ENCODE results near the gene OPTN. TPM values are rescaled to one million over a fixed set of nuclear protein-coding genes. Genes with fewer than 3 reads are reported as not detected.
"Not testable (repeated sequence)": the region's sequence is repeated elsewhere in the genome, so short reads cannot be mapped to it uniquely, and the experiment has no call there.

Gene OPTN
- total and polyA plus RNA-seq, 5 donors from 2014 or later, result 71.9 to 209 (median 103) TPM

DNA sequence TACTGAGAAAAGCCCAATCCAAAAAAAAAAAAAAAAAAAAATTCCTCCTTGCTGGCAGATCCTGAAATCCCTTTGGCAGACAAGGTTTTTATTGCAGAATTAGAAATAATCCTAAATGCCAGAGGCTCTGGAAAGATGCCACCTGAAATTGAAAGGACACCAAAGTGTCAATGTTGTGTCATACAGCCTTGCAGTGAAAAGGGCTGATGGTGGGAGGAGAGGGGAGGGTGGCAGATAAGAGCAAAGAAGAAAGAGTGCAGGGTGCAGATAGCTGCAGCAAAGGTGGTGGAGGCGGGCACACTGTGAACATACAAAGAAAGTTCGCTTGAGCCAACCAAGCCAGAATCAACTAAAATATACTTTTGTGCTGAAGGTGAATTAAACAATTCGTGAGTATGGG lies 8.2 kb upstream of the OPTN start:
- no peaks in the 10 kb centered on the region for H3K9me3 ChIP-seq (ENCODE audit: control insufficient read depth in 2 of 2, low read length in 2 of 2)
- no peak overlapping the region for H3K27ac Mint-ChIP-seq
- ATAC-seq (ENCODE audit: low read depth in 2 of 2) (no peak), DNase-seq (no peak)
- H3K4me1 Mint-ChIP-seq, result peaks cover under 1 to 5% (median 3%) of the 10 kb centered on the region in 4 donors
- H3K27me3 Mint-ChIP-seq, result peaks cover 5% of the 10 kb centered on the region
- no peak overlapping the region for H3K4me3 ChIP-seq (ENCODE audit: low read depth, low read length)
- no peak overlapping the region for H3K27ac ChIP-seq (ENCODE audit: insufficient read depth, low read length, poor library complexity, severe bottlenecking)
- no peaks in the 10 kb centered on the region for H3K27me3 ChIP-seq (ENCODE audit: control insufficient read depth, insufficient read depth, low read length)
- no peaks in the 10 kb centered on the region for H3K4me1 ChIP-seq (ENCODE audit: control insufficient read depth, insufficient read depth, low read length, poor library complexity, severe bottlenecking)
- H3K4me3 Mint-ChIP-seq, result no peak overlapping the region
- peaks cover 4% of the 10 kb centered on the region for H3K36me3 Mint-ChIP-seq
- H3K36me3 ChIP-seq (ENCODE audit: control insufficient read depth, insufficient read depth, low read length), result no peaks in the 10 kb centered on the region
- H3K9me3 Mint-ChIP-seq, result peaks cover 0 to 2% (median 0%) of the 10 kb centered on the region in 7 donors

DNA sequence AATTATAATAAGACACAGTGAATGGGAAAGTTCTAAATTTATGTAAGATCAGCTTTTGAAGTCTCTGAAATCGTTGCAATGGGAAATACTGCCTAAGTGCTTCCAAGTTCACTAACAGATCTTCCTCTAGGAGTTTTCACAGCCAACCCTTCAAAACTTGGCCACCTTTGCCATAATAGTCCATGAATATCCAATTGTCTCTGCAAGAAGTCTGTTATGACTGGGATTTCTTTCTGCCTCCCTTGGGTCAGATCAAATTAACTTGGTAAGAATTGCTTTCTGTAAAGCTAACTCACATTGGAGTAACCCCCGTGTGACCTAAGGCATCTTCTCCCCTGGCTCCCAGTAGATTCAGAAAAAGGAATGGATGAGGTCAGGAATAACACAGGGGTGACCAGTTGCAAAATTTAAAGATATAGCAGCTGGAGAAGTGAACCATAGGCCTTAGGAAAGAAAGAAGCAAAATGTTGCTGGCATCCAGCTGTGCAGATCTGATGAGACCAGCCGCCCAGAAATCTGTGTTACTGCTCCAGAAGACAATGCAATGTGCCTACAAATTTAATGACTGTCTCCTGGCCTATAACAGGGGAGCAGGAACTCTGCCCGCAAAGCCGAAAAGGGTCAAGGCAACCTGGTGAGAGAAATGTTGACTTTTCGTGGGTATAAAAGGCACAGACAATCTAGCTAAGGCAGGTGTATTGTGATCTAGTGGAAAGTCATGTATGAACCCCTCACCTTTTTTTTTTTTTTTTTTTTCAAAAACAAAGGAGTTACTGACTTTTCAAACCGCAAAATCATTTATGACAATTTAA lies 7.5 kb upstream of the OPTN start:
- Histone ChIP-seq H3K27me3 (ENCODE audit: control insufficient read depth, insufficient read depth, low read length) (no peaks in the 10 kb centered on the region), H3K36me3 (ENCODE audit: control insufficient read depth, insufficient read depth, low read length) (no peaks in the 10 kb centered on the region), H3K27ac (ENCODE audit: insufficient read depth, low read length, poor library complexity, severe bottlenecking) (no peak overlapping the region), H3K4me1 (ENCODE audit: control insufficient read depth, insufficient read depth, low read length, poor library complexity, severe bottlenecking) (no peaks in the 10 kb centered on the region), H3K9me3 (ENCODE audit: control insufficient read depth in 2 of 2, low read length in 2 of 2) (no peaks in the 10 kb centered on the region), H3K4me3 (ENCODE audit: low read depth, low read length) (no peak overlapping the region)
- H3K4me1 Mint-ChIP-seq, result peaks cover 2 to 11% (median 5%) of the 10 kb centered on the region in 4 donors
- H3K27me3 Mint-ChIP-seq, result peaks cover 5% of the 10 kb centered on the region
- H3K36me3 Mint-ChIP-seq, result peaks cover 4% of the 10 kb centered on the region
- no peak for ATAC-seq (ENCODE audit: low read depth in 2 of 2)
- H3K27ac Mint-ChIP-seq, result no peak overlapping the region
- no peak for DNase-seq
- H3K4me3 Mint-ChIP-seq, result no peak overlapping the region
- peaks cover 0 to 2% (median 0%) of the 10 kb centered on the region in 7 donors for H3K9me3 Mint-ChIP-seq

DNA sequence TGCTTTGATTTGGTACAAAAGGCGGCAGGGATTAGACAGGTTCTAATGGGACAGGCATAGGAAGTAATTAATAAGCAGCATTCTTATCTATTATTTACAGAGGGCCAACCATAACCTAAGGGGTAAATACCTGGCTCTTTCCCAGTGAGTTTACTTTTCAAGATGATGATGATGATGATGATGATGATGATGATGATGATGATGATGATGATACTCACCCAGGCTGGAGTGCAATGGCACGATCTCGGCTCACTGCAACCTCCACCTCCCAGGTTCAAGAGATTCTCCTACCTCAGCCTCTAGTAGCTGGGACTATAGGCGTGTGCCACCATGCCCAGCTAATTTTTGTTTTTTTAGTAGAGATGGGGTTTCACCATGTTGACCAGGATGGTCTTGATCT lies 5.9 kb upstream of the OPTN start:
- H3K27ac ChIP-seq (ENCODE audit: insufficient read depth, low read length, poor library complexity, severe bottlenecking); H3K4me3 Mint-ChIP-seq; DNase-seq; H3K36me3 Mint-ChIP-seq; H3K9me3 Mint-ChIP-seq; H3K9me3 ChIP-seq (ENCODE audit: control insufficient read depth in 2 of 2, low read length in 2 of 2); H3K27me3 ChIP-seq (ENCODE audit: control insufficient read depth, insufficient read depth, low read length); H3K27me3 Mint-ChIP-seq; H3K4me3 ChIP-seq (ENCODE audit: low read depth, low read length); H3K4me1 ChIP-seq (ENCODE audit: control insufficient read depth, insufficient read depth, low read length, poor library complexity, severe bottlenecking); H3K27ac Mint-ChIP-seq; ATAC-seq (ENCODE audit: low read depth in 2 of 2); H3K36me3 ChIP-seq (ENCODE audit: control insufficient read depth, insufficient read depth, low read length): not testable (repeated sequence)
- H3K4me1 Mint-ChIP-seq, result peaks cover 0 to 10% (median 6%) of the 10 kb centered on the region in 4 donors

DNA sequence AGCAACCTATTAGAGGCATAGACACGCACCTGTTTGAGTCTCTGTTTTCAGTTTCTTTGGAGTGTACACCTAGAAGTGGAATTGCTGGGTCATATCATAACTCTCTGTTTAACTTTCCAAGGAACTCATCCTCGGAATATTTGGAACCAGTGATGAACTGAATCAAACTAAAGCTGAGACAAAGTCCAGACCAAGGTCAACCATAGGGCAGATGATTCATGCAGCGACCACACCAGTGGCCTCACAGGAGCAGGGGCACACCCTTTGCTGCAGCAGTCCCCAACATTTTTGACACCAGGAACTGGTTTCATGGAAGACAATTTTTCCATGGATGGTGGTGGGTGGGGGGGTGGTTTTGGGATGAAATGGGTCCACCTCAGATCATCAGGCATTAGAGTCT lies 4.9 kb upstream of the OPTN start:
- no peaks in the 10 kb centered on the region for H3K36me3 ChIP-seq (ENCODE audit: control insufficient read depth, insufficient read depth, low read length)
- H3K27ac ChIP-seq (ENCODE audit: insufficient read depth, low read length, poor library complexity, severe bottlenecking), result no peak overlapping the region
- ATAC-seq (ENCODE audit: low read depth in 2 of 2), result no peak
- no peak overlapping the region for H3K4me3 ChIP-seq (ENCODE audit: low read depth, low read length)
- peaks cover 8% of the 10 kb centered on the region for H3K4me1 ChIP-seq (ENCODE audit: control insufficient read depth, insufficient read depth, low read length, poor library complexity, severe bottlenecking)
- no peaks in the 10 kb centered on the region for H3K27me3 ChIP-seq (ENCODE audit: control insufficient read depth, insufficient read depth, low read length)
- Mint-ChIP-seq H3K27me3 (peaks cover 5% of the 10 kb centered on the region), H3K4me3 (peak overlapping the region in 1 of 4 donors; percentile 76), H3K4me1 (peaks cover 0 to 16% (median 8%) of the 10 kb centered on the region in 4 donors), H3K36me3 (peaks cover 4% of the 10 kb centered on the region), H3K27ac (no peak overlapping the region), H3K9me3 (peaks cover 0 to 2% (median 0%) of the 10 kb centered on the region in 7 donors)
- H3K9me3 ChIP-seq (ENCODE audit: control insufficient read depth in 2 of 2, low read length in 2 of 2), result no peaks in the 10 kb centered on the region
- DNase-seq, result no peak

DNA sequence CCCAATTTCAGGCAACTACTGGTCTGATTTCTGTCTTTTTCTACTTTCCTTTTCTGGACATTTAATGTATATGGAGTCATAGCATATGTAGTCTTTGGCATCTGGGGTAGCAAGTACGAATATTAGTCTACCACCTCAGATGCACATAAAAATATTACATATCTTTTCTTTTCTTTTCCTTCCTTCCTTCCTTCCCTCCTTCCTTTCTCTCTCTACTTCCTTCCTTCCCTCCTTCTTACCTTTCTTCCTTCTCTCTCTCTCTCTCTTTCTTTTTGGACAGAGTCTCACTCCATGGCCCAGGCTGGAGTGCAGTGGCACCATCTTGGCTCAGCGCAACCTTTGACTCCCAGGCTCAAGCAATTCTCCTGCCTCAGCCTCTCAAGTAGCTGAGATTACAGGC lies 4.0 kb upstream of the OPTN start:
- Histone ChIP-seq H3K27me3 (ENCODE audit: control insufficient read depth, insufficient read depth, low read length) (no peaks in the 10 kb centered on the region), H3K27ac (ENCODE audit: insufficient read depth, low read length, poor library complexity, severe bottlenecking) (no peak overlapping the region), H3K36me3 (ENCODE audit: control insufficient read depth, insufficient read depth, low read length) (no peaks in the 10 kb centered on the region), H3K4me3 (ENCODE audit: low read depth, low read length) (no peak overlapping the region), H3K4me1 (ENCODE audit: control insufficient read depth, insufficient read depth, low read length, poor library complexity, severe bottlenecking) (peaks cover 8% of the 10 kb centered on the region), H3K9me3 (ENCODE audit: control insufficient read depth in 2 of 2, low read length in 2 of 2) (no peaks in the 10 kb centered on the region)
- ATAC-seq (ENCODE audit: low read depth in 2 of 2) (no peak), DNase-seq (no peak)
- H3K27ac Mint-ChIP-seq, result no peak overlapping the region
- H3K27me3 Mint-ChIP-seq, result peaks cover 5% of the 10 kb centered on the region
- no peak overlapping the region for H3K4me3 Mint-ChIP-seq
- no peaks in the 10 kb centered on the region for H3K36me3 Mint-ChIP-seq
- H3K9me3 Mint-ChIP-seq, result peaks cover 0 to 2% (median 0%) of the 10 kb centered on the region in 7 donors
- H3K4me1 Mint-ChIP-seq, result peaks cover 5 to 21% (median 10%) of the 10 kb centered on the region in 4 donors

DNA sequence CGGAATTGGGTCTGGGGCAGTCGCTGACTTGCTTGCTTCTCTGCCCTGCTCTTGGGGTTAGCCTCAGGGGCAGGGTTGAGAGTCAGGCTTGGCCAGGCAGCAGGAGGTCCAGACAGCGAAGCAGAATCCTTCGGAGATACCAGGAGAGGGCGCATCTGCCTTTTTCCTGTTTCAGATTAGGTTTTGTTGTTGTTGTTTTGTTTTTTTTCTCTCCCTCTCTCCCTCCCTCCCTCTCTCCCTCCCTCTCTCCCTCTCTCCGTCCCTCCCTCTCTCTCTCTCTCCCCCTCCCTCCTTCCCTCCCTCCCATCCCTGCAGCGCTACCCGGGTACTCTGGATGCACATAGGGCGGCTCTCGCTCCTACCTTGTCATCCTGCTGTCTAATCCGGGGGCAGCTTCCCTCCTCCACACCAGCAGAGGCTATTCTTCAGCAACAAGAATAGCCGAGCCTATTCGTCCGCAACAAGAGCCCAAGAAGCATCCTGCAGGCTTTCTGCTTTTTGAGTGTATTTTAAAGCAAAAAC lies 758 bp upstream of the OPTN start:
- peaks cover 24 to 48% (median 33%) of the 10 kb centered on the region in 4 donors for H3K4me1 Mint-ChIP-seq
- H3K27me3 ChIP-seq (ENCODE audit: control insufficient read depth, insufficient read depth, low read length), result no peaks in the 10 kb centered on the region
- ATAC-seq (ENCODE audit: low read depth in 2 of 2), result peak; percentile 15 to 30
- H3K4me3 ChIP-seq (ENCODE audit: low read depth, low read length), result peak overlapping the region; percentile 85
- H3K9me3 ChIP-seq (ENCODE audit: control insufficient read depth in 2 of 2, low read length in 2 of 2), result no peaks in the 10 kb centered on the region
- no peaks in the 10 kb centered on the region for H3K9me3 Mint-ChIP-seq
- H3K4me1 ChIP-seq (ENCODE audit: control insufficient read depth, insufficient read depth, low read length, poor library complexity, severe bottlenecking), result peaks cover 37% of the 10 kb centered on the region
- H3K4me3 Mint-ChIP-seq, result peak overlapping the region; percentile 94 to 98 (median 96)
- DNase-seq, result peak; percentile 25 to 72 (median 41)
- H3K36me3 ChIP-seq (ENCODE audit: control insufficient read depth, insufficient read depth, low read length), result peaks cover 11% of the 10 kb centered on the region
- no peaks in the 10 kb centered on the region for H3K27me3 Mint-ChIP-seq
- H3K36me3 Mint-ChIP-seq, result peaks cover 15% of the 10 kb centered on the region
- peak overlapping the region; percentile 95 for H3K27ac ChIP-seq (ENCODE audit: insufficient read depth, low read length, poor library complexity, severe bottlenecking)
- H3K27ac Mint-ChIP-seq, result peak overlapping the region; percentile 90 to 97 (median 95)

DNA sequence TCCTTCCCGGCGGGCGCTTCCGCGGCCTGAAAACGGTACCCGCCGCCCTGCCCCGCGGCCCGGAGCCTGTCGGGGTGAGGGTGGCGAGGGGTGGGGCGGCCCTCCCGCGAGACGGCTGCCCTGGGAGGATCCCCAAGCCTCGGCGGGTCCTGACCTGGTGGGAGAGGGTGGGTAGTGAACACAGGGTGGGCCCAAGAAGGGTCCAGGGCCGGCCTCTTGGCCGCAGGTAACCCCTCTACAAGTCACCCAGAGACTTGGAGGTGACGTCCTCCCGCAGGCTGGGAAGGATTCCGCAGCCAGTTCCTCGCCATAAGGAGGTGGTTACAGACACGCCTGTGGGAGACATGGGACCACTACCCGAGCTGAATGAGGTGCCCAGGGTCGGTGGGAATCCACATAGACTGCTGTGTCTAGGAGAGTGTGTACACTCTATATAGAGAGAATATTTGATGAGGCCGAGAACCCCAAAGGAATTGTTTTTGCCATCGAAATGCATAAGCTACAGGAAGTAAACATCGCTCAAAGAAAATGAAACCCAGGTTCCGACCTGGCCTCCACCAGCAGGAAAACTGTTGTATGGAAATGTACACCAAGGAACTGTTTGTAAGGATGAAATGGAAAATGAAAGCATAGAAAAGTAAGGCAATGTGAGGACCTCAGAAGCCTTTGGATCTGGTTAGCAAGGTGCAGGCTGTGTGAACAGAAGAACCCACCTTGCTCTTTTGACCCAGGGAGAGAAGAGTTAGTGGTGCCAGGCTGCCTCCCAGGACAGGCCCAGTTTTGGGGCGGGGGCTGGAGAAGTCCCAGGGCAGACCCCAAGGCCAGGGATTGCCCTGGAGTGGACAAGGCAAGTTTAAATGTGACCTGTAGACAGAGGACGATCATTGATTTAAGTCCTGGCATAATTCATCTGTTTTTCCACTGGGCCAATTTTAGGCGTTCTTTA lies 659 bp downstream of the OPTN start:
- Histone ChIP-seq H3K4me1 (ENCODE audit: control insufficient read depth, insufficient read depth, low read length, poor library complexity, severe bottlenecking) (peaks cover 51% of the 10 kb centered on the region), H3K27ac (ENCODE audit: insufficient read depth, low read length, poor library complexity, severe bottlenecking) (peak overlapping the region; percentile 95), H3K36me3 (ENCODE audit: control insufficient read depth, insufficient read depth, low read length) (peaks cover 11% of the 10 kb centered on the region), H3K9me3 (ENCODE audit: control insufficient read depth in 2 of 2, low read length in 2 of 2) (no peaks in the 10 kb centered on the region), H3K4me3 (ENCODE audit: low read depth, low read length) (peak overlapping the region; percentile 90), H3K27me3 (ENCODE audit: control insufficient read depth, insufficient read depth, low read length) (no peaks in the 10 kb centered on the region)
- H3K27me3 Mint-ChIP-seq, result no peaks in the 10 kb centered on the region
- peak overlapping the region; percentile 95 to 98 (median 96) for H3K27ac Mint-ChIP-seq
- H3K4me3 Mint-ChIP-seq, result peak overlapping the region; percentile 92 to 97 (median 94)
- ATAC-seq (ENCODE audit: low read depth in 2 of 2) (peak; percentile 6 to 8), DNase-seq (peak in 2 of 3 donors; percentile 15 to 49)
- H3K9me3 Mint-ChIP-seq, result no peaks in the 10 kb centered on the region
- peaks cover 29 to 61% (median 43%) of the 10 kb centered on the region in 4 donors for H3K4me1 Mint-ChIP-seq
- peaks cover 19% of the 10 kb centered on the region for H3K36me3 Mint-ChIP-seq
